Ammon's horn (tissue), 1 donor: ENCODE measurements around the gene EXOC3.

ENCODE experiments used
- DNase-seq: peaks from one replicate; pipeline ENCODE4 v3.0.0-alpha.2; 2016; ENCODE audit warnings: low spot score

The EXOC3 gene

DNA sequence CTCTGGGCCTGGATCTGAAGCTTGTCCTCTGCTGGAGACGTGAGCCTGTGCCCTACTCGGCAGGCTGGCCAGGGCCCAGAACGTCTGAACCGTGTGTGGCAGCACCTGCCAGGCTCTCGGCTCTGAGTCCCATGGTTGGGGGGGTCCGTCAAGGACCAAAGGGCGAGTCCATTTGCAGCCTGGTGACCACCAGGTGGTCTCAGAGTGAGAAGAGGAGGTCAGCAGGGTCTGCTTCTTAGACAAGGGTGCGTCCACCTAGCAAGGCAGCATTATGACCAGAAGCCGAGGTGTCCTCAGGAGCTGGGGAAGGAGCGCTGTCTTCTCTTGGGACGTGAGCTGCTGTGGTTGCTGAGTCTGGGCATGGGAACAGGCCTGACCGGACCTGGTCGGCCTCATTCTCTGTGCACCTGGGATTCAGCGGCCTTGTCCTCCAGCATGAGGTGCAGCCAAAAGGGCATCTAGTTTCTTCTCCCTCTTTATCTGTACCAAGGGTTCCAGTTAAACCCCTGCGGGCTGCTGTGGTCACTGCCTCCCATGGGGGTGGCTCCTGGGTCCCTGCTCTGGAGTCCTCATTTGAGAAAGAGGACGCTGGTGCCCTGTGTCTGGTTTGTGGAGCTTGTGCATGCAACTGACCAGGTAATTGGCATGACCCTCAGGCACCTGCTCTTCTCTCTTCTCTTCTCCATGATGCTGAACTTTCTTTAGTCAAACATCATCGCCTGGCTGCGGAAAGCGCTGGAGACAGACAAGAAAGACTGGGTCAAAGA is 14.4 kb downstream of the EXOC3 start:
- no peak for DNase-seq

DNA sequence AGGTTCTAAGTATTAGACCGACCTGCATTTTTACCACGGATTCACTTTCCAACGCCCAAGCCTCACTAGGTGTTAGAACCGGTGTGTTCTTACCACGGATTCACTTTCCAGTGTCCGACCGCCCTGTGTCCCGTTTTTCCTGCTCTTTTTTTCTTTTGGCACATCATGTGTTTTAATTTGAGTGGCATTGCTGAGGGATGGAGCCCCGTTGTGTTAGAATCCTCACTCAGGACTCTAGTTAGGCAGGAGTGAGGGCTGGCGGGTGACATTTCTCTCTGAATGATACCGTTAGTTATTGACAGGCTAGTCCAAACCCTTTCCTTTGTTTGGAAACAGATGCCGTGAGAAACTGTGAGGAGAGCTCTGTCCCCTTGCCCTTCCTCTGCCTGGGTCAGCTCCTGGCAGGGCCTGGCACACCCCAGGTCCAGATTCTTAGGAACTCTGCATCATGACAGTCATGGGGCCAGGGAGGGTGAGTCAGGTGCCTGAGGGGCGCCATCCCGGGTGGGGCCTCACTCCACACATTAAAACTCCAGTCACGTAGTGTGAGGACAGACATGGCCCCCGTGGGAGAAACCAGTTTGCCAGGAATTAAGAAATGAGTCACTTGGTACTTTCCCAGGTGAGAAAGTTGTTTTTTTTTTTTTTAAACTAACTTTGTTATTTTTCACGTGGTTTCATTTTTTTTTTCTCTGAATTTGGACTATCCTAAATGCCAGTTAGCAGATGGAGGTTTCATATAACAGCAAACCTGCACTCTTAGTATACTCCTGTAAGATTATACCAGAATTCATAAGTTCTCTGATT is 15.8 kb downstream of the EXOC3 start:
- no peak for DNase-seq

DNA sequence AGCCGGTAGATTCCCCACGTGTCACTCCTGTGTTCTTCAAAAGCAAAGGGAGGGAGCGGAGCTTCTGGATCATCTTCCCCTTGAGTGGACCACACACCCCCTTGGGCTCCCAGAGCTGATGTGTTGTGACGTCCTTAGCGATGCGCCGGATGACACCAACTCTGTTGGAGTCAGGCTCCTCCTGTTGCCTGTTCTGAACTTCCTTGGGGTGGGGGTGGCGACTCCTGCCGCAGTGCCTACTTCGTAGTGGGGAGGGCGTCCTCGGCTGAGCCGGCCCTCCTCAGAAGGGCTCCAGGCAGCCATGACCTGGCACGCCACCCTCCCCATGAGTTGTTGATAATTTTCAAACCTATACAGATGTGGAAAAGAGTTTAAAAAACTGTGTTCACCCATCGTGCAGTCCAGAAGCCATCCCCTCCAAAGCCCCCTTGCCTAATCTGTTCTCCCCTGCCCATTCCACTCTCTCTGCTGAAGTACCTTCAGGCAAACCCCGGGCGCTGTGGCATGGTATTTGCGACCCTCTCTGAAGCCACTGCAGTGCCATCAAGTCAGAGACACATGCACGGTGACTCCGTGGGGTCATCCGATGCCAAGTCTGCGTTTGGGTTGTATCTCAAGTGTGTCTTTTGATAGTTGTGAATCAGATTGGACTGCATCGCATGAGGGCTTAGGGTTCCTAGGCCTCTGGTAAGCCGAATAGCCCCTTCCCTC is 16.7 kb downstream of the EXOC3 start:
- DNase-seq = no peak

DNA sequence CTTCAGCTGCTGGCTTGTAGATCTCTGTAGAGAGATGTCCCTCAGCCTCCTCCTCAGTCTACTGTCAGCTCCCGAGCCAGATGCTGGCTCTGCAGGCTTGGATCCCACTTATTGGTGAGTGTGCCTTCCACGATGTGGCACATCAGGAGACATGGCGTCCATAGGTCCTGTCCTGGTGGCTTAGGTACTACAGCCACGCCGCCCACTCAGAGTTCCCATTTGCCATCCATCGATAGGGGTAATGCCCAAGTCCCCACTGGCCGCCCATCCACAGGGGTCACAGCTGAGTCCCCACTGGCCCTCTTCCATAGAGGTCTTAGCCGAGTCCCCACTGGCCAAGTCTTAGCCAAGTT is 17.3 kb downstream of the EXOC3 start:
- DNase-seq = no peak

DNA sequence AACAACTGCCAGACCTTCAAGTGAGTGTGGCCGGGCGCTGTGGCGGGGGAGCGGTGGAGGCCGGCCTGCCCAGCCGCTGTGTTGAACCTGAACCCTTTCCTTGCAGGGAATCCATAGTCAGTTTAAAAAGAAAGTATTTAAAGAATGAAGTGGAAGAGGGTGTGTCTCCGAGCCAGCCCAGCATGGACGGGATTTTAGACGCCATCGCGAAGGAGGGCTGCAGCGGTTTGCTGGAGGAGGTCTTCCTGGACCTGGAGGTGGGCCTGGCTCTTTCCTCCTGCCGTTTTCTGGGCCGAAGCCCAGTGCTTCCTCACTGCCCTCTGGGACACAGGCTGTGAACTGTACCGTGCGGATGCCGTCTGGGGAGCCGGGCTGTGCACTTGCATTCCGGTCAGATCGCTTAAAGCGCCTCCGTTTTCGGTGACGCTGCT is 19.1 kb downstream of the EXOC3 start:
- DNase-seq = no peak

DNA sequence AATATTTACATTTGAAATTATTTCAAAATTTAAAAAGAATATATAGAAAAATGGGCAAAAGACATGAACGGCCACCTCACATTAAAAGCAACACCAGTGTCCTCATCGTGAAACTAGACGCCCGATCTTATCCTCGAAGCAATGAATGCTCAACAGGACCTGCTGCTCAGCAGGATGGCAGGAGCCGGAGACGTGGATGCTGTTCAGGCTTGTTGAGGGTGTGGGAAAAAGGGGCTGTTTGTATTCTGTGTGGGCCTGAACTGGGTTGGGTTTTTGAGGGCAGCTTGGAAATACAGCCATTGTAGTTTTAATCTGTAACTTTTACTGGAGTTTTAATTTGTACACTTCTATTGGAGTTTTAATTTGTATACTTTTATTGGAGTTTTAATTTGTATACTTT is 20.3 kb downstream of the EXOC3 start:
- DNase-seq = no peak

DNA sequence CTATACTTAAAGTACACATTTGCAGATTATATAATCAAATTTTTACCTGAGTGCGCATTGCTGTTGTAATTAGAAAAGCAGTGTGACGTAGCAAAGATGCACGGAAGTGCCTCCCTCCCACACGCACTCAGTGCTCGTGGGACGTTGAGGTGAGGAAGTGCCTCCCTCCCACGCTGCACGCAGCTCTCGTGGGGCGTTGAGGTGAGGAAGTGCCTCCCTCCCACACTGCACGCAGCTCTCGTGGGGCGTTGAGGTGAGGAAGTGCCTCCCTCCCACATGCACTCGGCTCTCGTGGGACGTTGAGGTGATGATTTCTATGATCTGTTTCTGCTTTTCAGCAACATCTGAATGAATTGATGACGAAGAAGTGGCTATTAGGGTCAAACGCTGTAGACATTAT is 21.0 kb downstream of the EXOC3 start:
- no peak for DNase-seq

DNA sequence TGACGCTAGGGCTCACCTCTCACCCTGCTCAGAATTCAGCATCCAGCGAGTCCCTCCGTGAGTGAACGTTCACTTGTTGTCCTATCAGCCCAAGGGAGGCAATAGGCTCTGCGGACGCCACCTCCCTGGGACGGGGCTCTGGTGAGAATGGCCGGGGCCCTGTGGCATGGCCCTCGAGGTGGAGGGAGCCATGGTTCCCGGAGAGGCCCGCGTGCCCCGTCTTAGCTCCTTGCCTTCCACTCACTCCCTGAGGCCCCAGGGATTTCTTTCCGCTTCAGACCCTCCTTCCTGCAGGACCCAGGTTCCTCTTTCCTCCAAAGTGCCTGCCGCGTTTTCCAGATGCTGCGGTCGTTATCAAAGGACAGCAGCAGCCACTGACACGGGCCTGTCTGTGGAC is 21.5 kb downstream of the EXOC3 start:
- DNase-seq = no peak

DNA sequence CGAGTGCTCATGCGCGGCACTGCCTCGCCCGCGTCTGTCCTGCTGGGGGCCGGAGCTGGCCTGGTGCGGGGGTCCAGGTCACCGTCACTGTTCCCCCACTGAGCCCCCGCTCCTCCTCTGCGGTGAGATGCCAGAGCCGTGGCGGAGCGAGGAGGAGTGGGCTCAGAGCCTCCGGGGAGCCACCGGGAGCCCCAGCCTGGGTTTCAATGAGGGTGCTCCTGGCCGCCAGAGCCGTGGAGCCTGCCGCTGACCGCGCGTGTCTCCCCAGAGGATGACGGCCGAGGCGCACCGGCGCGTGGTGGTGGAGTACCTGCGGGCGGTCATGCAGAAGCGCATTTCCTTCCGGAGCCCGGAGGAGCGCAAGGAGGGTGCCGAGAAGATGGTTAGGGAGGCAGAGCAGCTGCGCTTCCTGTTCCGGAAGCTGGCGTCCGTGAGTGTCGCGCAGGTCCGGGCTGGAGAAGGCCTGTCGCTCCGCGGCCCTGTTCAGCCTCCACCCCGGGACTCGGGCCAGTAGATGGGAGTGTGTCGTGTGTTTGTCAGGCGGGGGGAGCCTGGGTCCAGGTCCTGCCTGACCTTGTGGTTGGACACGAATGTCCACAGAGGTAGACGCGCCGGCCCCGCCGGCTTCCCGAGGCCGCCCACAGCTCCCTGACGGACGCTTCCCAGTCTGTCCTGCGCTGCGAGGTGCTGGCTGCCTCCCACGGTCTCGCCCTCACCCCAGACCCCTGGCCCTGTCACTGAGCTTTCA is 22.0 kb downstream of the EXOC3 start:
- DNase-seq = no peak

DNA sequence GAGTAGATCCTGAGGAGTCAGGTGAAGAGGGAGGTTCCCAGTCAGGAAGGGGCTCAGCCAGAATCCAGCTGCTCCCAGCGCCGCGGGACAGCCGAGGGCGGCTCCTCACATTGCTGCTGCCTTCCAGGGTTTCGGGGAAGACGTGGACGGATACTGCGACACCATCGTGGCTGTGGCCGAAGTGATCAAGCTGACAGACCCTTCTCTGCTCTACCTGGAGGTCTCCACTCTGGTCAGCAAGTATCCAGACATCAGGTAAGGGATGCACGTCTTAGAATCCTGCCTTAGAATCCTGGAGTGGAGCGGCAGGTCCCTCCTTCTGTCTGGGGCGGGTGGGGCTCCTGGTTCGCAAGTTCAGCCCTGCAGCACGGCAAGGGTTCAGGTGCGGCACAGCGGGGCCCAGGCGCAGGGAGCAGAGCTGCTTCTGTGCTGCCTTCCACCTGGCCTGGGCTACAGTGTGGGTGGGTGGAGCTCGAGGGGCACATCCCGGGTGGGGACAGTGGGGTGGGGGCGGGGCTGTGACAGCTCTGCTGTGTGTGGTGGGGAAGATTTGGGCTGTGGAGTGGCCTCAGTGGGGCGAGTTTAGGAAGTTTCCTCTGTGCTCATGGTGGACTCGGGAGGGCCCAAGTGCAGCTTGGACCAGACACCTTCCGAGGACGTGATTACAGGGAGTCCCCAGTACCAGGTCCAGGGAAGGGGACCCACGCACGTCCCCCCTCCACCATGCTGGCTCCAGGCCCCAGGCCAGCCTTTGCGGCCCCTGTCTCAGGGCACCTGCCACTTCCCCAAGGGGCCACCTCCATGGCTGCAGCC is 22.8 kb downstream of the EXOC3 start:
- DNase-seq = no peak

DNA sequence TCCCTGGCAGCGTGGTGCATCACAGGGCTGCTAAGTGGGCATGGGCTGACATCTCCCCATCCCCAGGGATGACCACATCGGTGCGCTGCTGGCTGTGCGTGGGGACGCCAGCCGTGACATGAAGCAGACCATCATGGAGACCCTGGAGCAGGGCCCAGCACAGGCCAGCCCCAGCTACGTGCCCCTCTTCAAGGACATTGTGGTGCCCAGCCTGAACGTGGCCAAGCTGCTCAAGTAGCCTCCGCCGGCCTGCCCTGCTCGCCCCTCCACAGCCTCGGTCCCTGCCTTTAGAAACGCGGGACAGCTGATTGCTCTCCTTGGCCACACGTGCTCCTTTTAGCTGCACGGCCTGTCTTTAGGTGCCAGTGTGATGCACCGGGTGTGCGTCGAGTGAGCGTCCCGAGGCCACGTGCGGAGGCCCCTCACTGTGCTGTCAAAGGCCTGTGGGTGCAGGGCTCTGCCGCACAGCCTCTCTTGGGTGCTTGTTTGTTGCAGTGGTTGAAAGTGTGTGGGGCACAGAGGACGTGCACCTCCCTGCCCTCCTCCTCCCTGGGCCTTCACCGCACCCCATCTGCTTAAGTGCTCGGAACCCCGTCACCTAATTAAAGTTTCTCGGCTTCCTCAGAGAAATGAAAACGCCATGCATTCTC is 23.8 kb downstream of the EXOC3 start:
- DNase-seq = no peak

DNA sequence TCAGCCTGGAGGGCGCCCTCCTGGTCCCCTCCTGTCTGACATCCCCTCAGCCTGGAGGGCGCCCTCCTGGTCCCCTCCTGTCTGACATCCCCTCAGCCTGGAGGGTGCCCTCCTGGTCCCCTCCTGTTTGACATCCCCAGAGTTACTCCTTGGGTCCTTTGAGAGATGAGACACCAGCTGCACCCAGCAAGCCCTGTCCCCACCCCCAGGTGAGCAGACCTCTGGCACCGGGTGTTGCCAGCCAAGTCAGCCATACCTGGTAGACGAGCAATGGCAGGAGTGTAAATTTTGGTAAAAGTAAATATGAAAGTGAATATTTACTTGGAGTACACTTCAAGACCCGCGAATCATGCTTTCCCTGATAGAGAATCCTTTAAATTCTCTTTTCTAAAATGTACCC is 25.4 kb downstream of the EXOC3 start:
- DNase-seq = no peak

DNA sequence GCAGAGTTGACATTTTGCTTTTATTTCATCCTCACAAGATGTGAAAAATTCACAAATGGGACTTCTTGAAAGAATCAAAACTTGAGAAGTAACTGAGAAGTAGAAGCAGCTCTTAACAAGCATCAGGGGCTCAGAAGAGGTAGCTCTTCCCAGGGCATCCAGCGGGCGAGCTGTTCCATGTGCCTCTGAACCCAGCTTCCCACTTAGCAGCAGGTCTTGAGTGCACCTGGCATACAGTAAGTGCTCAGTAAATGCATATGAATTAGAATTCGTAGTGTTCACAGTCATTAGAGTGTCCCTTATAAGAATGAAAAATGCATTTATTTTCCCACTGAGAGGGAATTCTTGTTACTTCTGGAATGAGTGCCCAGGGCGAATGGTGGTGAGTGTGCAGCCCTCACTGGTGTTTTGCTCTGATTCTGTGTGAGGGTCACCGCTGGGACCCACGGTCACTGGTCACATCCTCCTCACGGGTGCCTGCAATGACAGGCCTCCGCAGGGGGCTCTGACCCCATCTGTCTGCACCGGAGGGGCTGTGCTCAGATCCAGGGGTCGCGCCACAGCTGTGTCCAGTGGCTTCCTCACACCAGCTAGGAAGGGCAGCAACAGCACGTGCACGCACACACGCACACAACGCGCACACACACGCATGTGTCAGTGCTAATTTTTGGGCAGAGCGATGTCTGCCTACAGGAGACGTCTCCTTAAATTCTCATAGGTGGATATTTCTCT is 26.9 kb downstream of the EXOC3 start:
- DNase-seq = no peak

DNA sequence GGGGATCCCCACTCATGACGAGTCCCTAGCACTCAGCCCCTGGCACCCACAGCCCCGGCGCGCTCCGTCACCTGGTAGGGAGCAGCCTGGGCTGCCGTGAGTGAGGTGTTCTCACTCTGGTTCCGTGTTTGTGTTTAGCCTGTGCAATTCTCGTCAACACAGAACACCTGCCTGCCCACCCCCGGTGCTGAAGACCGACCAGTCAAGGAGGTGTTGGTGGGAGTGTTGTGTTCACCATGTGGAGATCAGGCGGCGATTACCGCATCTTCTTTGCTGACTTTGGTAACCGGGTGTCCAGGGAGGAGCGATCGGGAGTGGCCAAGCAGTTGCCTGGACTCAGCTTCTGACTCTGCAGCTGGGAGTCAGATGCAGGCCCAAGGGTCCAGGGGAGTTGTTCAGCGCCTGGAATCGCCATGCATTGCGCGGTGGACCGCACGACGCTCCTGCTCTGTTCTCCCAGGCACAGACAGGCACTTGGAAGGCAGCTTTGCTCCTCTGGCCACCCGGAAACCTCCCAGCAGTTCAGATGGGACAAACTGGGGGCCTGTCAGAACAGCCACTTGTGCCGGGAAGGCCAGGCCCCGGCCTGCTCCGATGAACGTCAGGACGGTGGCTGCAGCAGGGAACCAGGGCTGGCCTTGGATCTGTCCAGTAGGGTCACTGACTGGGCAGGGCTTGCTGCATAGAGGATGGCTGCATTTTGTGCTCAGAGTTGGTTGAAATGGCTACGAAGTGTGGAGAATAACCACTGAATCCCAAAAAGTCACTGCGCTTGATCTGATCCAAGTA is 28.2 kb downstream of the EXOC3 start:
- DNase-seq = no peak

DNA sequence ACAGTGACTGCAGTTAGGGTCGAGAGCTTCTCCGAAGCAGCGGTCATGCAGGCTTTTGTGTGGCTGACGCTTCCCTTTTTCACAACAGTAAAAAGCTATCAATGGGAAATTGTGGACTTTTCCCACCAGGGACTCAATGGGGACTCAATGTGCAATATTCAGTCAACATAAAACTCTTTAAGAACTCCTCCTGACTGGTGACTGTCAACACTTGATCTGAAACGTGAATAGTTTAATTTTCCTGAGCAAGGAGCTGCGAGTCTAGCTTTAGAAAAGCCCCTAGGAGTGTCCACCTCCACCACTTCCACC is 28.7 kb downstream of the EXOC3 start:
- DNase-seq = no peak

DNA sequence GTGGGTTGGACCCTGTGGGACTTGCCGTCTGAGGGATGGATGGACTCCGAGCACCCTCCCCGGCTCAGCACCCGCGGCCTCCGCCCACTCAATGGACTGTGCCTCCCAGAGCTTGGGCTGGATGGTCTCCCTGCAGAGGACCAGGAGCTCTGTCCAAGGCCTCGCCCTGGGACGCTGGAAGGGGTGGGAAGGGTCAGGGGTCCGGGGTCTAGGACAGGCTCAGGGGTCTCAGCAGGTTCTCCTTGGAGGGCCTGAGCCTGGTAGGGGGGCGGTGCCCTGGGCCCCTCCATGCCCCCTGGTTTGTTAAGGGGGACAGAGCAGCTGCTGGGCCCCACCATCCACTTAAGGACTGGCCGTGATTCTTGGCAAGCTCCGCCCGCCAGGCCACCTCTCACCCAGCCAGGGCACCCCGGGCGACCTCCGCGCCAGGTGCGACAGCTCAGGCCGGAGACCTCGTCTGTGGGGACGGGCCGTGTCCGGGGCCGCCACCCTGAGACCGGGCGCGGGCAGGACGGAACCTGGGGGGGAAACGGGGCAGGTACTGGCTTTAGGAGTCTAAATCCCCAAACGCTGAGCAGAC is 29.2 kb downstream of the EXOC3 start:
- peak; percentile 12 for DNase-seq

DNA sequence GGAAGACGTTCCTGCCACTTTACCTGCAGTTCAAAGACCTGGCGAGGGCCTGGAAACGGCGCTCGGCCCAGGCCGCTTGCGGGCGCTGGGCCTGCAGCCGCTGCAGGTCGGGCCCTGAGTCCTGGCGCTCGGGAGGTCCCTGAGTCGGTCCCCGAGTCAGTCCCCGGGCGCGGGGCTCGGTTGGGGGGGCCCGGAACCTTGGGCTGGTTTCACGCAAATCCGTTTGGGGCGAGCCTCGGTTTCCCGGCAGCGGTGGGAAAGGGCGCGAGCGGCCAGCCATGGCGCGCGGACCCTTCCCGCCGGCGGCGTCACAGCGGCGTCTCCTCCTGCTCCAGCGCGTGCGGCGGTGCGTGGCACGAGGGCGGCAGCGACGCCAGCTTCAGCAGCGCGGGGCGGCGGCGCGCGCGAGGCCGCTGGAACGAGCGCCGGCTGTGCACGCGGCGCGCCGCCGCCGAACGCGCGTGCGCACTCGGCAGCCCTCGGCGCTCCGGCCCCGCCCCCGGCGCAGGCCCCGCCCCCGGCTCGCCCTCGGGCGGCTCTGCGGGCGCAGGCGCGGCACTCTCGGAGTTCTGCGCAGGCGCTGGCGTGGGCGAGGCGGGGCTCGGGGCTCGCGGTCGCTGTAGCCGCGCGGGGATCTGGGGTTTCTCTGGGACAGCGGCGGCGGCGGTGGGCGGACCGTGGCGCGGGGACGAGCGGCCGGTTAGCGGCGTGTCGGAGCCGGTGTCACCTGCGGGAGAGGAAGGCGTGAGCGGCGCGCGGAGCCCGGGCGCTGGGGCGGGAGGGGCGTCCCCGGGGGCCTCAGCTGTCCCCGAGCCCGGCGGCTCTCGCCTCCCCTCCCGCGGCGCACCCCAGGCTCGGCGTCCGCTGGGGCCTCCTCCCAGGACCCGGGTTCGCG is 29.9 kb downstream of the EXOC3 start:
- peak; percentile 89 for DNase-seq

DNA sequence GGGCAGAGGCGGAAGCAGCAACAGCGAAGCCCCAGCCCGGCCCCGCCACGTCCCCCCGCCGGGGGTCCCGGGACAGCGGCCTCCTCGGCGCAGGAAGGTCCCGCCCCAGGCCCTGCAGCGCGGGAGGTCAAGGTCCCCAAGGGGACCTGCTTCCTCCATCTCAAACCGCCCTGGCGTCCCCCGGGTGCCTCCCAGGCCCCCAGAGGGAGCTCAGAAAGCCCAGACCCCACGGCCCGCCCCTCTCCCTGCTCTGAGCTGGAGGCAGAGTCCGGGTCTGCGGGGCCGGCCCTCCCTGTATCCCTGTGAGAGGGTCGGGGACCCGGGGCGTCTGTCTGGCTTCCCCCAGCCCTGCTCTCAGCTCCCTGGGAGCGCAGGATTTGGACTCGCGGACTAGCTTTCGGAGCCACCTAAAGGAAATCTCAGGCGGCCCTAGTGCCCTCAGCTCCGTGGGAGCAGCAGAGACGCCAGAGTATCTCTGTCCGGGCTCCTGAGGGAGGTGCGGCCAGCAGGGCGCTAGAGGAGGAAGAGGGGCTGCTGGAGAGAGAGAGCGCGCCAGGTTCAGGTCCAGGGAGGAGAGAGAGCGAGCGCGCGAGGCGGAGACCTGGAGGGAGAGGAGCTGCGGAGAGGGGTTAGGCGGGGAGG is 30.7 kb downstream of the EXOC3 start:
- DNase-seq = no peak
